GM12892 (cell line): ENCODE data around the gene IL1B.

Experiments
- POLR2A ChIP-seq: IDR thresholded peaks from 2 replicates; pipeline ENCODE4 v1.6.1; 2011; ENCODE audit warnings: low read depth, low read length, control low read depth
- POLR2AphosphoS5 ChIP-seq: IDR thresholded peaks from 2 replicates; pipeline ENCODE4 v1.6.1; 2011; ENCODE audit warnings: low read depth, low read length, control low read depth

- TF ChIP-seq POLR2AphosphoS5 (no peak), POLR2A (no peak)
Measured at GRCh38 chr2:112807233-112807807, 29.3 kb downstream of the IL1B start.
